GM18505 (cell line): ENCODE data around the gene HYOU1.

Experiments used
- ATAC-seq: cut with Tn5 transposase; IDR thresholded peaks from one replicate; pipeline ENCODE4 v1.9.1; 2021; ENCODE audit not compliant: unreplicated experiment
- POLR2A ChIP-seq: IDR thresholded peaks from 4 replicates; pipeline ENCODE4 v1.6.1; 2011; ENCODE audit warnings: borderline replicate concordance; ENCODE audit not compliant: insufficient read depth, insufficient read length; ENCODE audit errors: extremely low read depth

Gene HYOU1

DNA sequence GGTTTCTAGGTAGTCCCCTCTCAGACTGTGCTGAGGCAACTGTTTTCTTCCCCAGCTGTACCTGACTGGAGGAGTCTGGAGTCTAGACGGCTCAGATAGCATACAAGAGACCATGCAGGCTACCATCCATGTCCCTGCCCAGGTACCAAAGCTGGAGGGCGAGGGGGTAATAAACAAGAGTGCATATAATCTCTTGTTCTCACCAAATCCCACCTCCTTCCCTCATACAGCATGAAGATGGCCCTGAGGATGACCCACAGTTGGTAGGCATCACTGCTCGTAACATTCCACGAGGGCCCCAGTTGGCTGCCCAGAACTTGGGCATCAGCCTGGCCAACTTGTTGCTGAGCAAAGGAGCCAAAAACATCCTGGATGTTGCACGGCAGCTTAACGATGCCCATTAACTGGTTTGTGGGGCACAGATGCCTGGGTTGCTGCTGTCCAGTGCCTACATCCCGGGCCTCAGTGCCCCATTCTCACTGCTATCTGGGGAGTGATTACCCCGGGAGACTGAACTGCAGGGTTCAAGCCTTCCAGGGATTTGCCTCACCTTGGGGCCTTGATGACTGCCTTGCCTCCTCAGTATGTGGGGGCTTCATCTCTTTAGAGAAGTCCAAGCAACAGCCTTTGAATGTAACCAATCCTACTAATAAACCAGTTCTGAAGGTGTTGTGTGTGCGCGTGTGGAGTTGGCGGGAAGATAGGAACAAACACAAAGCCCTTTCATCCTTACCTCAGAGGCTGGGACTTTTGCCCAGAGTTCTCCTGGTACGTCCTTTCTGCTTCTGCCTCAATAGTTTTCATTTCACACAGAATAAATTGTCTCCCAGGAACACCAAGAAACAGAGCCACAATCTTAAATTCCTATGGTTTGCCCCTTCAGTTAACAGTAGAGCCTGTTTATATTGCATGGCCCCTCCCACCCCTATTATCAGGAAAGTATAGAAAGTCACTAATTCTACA, 36.2 kb upstream of the HYOU1 start:
- TF ChIP-seq POLR2A = no peak
- ATAC-seq = no peak

DNA sequence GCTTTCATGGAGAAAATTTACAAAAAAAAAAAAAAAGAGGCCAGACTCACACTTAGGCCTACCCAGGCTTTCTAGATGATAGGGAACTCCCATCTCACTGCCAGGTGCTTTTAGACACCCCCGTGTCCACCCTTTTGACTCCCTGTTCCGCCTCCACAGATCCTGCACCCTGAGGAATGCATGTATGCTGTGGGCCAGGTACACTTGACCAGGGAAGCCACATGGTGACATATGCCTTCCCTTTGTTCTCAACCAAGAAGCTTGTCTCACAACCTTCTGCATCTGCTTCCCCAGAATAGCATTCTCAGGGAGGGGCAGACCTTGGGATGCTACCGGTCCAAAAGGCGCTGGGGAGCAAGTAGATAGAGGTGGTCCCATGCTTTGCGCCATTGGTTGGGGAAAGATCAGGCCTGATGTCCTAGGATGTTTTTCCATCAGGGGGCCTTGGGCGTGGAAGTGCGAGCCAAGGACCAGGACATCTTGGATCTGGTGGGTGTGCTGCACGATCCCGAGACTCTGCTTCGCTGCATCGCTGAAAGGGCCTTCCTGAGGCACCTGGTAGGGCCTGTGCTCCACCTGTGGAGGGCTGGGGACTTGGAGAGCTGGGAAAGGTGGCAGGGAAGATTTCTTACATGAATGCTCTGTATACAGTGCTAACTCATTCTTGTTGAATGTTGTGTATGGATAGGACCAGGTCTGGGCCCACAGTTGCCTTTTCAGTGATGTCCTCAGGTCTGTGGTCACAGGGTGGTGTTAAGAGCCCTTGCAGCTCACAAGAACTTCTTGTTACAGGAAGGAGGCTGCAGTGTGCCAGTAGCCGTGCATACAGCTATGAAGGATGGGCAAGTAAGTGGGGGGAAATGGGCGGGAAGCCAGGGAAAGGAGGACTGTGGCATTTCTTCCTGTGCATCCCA, 35.2 kb upstream of the HYOU1 start:
- no peak for TF ChIP-seq POLR2A
- ATAC-seq = no peak

DNA sequence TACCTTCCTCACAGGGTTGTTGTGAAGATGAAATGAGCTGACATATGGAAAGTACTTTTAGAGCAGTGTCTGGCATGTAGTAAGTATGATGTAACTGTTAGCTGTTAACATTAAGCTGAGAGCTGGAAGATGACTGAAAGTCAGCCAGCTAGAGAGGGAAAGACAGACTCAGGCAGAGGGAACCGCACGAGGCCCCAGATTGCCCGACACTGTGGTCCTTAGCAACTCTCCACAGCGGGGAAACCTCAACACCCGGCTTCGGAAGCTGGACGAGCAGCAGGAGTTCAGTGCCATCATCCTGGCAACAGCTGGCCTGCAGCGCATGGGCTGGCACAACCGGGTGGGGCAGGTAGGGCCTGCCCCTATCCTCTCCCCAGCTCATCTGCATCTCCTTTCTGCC, 34.2 kb upstream of the HYOU1 start:
- no peak for TF ChIP-seq POLR2A
- no peak for ATAC-seq

DNA sequence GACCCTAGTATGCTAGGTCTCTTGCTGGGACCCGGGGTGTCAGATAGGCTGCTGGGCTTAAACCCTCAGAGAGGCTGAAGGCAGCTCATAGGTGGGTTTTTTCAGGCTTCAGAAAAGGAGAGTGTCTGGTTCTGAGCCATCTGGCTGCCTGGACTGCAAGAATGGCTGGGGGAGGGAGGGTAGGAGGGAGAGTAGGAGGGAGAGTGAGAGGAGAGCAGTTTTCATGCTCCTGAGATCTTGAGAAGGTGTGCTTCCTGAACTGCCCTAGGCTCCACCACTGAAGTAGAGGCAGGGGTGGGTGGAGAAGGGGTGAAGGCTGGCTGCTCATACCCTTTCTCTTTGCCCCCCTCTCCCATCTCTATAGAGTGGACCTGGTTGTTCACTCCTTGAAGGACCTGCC, 32.3 kb upstream of the HYOU1 start:
- no peak for ATAC-seq
- TF ChIP-seq POLR2A = no peak

DNA sequence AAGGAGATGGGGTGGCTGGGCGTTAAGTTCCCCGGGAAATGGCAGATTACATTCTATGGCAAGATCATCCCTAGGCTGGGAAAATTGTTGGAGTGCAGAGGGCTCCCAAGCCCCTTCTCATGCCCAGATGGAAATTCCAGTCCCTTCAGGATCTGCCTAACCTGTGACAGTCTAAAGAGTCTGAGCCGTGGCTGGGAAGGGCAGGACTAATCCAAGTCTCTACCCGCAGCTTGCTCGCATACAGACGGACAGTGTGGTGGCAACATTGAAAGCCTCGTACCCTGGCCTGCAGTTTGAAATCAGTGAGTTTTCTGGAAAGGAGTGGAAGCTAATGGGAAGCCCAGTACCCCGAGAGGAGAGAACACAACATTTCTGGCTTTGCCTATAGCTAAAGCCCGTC, 31.4 kb upstream of the HYOU1 start:
- ATAC-seq = no peak
- TF ChIP-seq POLR2A = no peak

DNA sequence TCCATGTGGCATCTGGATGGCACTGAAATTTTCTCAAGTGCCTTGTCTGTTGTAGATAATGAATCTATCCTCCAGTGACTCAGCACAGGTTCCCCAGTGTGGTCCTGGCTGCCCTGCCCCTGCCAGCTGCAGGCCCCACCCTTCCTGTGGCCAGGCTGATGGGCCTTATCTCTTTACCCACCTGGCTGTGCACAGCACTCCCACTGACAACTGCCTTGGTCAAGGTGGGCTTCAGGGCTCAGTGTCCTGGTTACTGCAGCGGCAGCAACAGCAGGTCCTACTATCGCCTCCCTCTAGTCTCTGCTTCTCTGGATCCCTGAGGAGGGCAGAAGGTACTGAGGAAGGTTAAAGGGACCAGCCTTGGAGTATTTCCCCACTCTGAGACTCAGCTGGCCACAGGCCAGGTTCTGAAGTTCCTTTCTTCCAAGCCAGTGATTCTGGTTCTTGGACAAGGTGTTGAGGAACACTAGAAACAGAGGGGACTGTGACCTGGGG, 30.8 kb upstream of the HYOU1 start:
- no peak for ATAC-seq
- no peak for TF ChIP-seq POLR2A

DNA sequence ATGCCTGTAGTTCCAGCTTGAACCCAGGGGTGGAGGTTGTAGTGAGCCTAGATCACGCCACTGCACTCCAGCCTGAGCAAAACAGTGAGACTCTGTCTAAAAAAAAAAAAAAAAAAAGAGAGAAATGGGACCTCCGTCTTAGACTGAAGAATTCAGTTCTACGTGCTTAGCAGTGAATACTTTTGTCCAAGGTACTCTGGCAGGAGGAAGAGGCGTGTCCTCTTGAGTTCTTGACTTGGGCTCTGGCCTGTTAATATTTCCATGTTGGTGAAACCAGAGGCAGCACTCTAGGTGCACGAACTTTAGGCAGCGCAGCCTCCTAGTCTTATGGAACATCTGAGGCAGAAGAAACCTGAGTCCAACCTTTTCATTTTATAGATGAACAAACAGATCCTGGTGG, 30.1 kb upstream of the HYOU1 start:
- no peak for ATAC-seq
- no peak for TF ChIP-seq POLR2A

DNA sequence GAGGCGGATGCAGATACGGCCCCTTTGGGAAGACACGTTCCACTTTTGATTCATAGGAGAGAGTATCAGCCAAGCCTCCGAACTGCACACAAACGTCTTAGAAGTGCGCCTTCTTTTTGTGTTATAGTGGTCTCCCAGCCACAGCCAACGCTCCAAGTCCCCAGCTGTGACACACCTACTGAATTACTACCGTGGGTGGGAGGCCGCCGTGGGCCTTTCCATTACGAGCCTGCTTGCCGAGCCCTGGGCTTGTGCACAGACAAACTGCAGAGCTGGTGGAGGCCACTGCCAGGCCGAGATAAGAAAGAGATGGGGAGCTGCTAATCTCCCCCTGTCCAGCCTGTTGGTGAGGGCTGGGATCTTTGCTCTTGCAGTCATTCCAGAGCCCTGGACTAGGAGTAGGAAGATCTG, 28.4 kb upstream of the HYOU1 start:
- peak; percentile 18 for ATAC-seq
- no peak for TF ChIP-seq POLR2A

DNA sequence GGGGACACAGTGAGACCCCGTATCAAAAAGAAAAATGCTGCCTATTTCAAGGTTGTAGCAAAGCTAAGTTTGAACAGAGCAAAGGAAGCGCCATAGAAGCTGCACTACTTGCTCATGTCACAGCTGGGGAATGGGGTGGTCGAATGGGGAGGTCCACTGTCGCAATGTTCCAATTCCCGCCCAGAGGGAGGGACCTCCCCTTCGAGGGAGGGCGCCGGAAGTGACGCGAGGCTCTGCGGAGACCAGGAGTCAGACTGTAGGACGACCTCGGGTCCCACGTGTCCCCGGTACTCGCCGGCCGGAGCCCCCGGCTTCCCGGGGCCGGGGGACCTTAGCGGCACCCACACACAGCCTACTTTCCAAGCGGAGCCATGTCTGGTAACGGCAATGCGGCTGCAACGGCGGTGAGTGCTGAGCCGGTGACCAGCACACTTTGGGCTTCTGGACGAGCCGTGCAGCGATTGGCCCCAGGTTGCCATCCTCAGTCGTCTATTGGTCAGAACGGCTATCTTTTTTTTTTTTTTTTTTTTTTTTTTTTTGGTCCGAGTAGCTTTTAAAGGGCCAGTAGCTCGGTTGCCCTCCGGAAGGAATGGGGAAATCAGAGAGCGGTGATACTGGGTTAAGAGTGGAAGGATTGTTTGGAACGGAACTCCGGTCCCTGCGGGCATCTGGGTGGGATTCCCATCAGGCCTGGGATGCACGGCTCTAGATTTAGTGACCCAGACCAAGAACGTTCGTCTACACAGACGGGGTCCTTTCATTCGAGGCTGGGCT, 27.8 kb upstream of the HYOU1 start, which contains the start of gene HMBS:
TSS of gene HMBS (plus strand) at position 219 of the 774 bp plus-strand sequence. CDS start at position 372, 153 bp downstream.
- TF ChIP-seq POLR2A = peak; percentile 83
- peak; percentile 84 for ATAC-seq

DNA sequence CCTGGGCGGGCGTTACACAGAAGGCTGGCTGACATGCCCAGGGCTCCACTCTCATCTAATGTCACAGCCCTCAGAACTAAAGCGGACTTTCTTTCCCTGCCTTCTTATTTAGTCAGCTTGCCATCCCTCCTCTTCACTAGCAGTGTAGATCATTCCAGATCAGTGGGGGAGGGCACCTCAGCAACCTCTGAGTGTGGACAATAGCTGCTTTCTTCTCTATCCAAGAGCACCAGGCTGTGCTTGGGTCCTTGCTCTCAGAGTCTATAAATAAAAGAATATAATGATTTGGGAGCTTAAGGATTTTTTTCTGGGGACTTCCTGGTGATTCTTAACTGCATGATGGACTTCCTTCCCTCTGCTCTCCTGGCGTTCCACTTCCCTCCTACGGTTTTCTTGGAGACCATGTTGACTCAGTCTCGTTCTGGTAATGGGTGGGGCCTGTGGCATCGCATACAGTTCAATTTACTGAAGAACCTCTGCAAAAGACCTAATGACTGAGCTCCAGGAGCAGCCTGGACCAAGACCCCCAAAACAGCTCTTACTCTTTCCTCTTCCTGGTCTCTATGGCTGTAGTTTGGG, 24.8 kb upstream of the HYOU1 start:
- ATAC-seq = no peak
- no peak for TF ChIP-seq POLR2A

DNA sequence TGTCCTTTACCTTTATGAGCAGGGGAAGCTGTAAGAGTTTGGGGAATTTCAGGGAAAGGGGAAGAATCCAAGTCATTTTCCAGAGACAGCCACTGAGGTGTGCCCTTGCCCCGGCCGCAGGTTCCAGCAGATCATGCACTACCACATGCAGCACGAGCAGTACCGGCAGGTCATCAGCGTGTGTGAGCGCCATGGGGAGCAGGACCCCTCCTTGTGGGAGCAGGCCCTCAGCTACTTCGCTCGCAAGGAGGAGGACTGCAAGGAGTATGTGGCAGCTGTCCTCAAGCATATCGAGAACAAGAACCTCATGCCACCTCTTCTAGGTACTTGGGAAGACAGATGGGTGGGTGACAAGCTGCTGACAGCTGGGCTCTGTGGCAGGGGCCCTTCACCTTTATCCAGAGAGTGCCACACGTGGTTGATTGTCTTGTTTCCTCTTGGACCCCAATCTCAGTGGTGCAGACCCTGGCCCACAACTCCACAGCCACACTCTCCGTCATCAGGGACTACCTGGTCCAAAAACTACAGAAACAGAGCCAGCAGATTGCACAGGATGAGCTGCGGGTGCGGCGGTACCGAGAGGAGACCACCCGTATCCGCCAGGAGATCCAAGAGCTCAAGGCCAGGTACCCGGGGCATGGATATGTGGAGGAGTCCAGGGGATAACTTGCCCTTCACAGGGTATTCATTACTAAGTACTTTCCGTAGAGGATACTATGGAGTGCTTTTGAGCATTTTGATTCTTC, 21.8 kb upstream of the HYOU1 start:
- no peak for TF ChIP-seq POLR2A
- ATAC-seq = no peak

DNA sequence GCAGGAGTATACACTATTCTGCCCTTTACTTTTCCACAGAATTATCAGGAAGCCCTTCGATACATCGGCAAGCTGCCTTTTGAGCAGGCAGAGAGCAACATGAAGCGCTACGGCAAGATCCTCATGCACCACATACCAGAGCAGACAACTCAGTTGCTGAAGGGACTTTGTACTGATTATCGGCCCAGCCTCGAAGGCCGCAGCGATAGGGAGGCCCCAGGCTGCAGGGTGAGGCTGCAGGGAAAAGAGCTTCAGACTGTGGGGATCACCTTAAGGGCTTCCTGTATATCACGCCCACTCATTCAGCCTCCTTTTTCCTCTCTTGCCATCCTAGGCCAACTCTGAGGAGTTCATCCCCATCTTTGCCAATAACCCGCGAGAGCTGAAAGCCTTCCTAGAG, 20.8 kb upstream of the HYOU1 start:
- no peak for ATAC-seq
- TF ChIP-seq POLR2A = no peak
